ENCODE data around the gene PORCN.
"Not testable (repeated sequence)": the region's sequence is repeated elsewhere in the genome, so short reads cannot be mapped to it uniquely, and the experiment has no call there.

PORCN gene

GRCh38 chrX:48540480-48540879, 31.7 kb downstream of the PORCN start:
- peaks cover 0 to 17% (median 9%) of the 10 kb centered on the region in 3 donors for H3K36me3 ChIP-seq
- H3K9me3 ChIP-seq: no peaks in the 10 kb centered on the region
- no peaks in the 10 kb centered on the region for H3K27me3 ChIP-seq
- no peak for TF ChIP-seq CTCF (IDR thresholded peaks at IDR 0.05)
- H3K27ac ChIP-seq: peak overlapping the region; percentile 90 to 91
- H3K4me1 ChIP-seq: peaks cover 0 to 7% (median 3%) of the 10 kb centered on the region in 4 donors
- H3K4me3 ChIP-seq: peak overlapping the region; percentile 76 to 79
- no peak for DNase-seq
- intact Hi-C loops (cut with DNase I; ENCODE audit: low total_unique reads): no loop called here

GRCh38 chrX:48541140-48541814, 32.5 kb downstream of the PORCN start:
- no peaks in the 10 kb centered on the region for H3K9me3 ChIP-seq
- H3K27ac ChIP-seq: no peak overlapping the region
- peaks cover 0 to 23% (median 9%) of the 10 kb centered on the region in 3 donors for H3K36me3 ChIP-seq
- no peak overlapping the region for H3K4me3 ChIP-seq
- H3K4me1 ChIP-seq: peaks cover 0 to 7% (median 3%) of the 10 kb centered on the region in 4 donors
- TF ChIP-seq CTCF (IDR thresholded peaks at IDR 0.05): no peak
- DNase-seq: no peak
- intact Hi-C loops (cut with DNase I; ENCODE audit: low total_unique reads): no loop called here
- H3K27me3 ChIP-seq: no peaks in the 10 kb centered on the region

- Histone ChIP-seq H3K27me3 (no peaks in the 10 kb centered on the region), H3K36me3 (peaks cover 0 to 40% (median 10%) of the 10 kb centered on the region in 3 donors), H3K4me1 (no peaks in the 10 kb centered on the region), H3K9me3 (no peaks in the 10 kb centered on the region), H3K4me3 (no peak overlapping the region), H3K27ac (no peak overlapping the region)
- DNase-seq: no peak
- intact Hi-C loops (cut with DNase I; ENCODE audit: low total_unique reads): no loop called here
- TF ChIP-seq CTCF (IDR thresholded peaks at IDR 0.05): no peak
These were observed 40.1 kb downstream of the PORCN start for GRCh38 chrX:48548871-48549270.

GRCh38 chrX:48555731-48556325, 47.0 kb downstream of the PORCN start:
- DNase-seq; H3K27ac ChIP-seq; H3K4me3 ChIP-seq; H3K9me3 ChIP-seq; H3K27me3 ChIP-seq; H3K4me1 ChIP-seq; intact Hi-C loops (cut with DNase I; ENCODE audit: low total_unique reads): not testable (repeated sequence)
- H3K36me3 ChIP-seq: peaks cover 0 to 54% (median 26%) of the 10 kb centered on the region in 3 donors

GRCh38 chrX:48558271-48558670, 49.5 kb downstream of the PORCN start:
- Histone ChIP-seq H3K4me1 (no peaks in the 10 kb centered on the region), H3K27me3 (no peaks in the 10 kb centered on the region), H3K4me3 (no peak overlapping the region), H3K36me3 (peaks cover 0 to 63% (median 31%) of the 10 kb centered on the region in 3 donors), H3K9me3 (no peaks in the 10 kb centered on the region), H3K27ac (no peak overlapping the region)
- TF ChIP-seq CTCF (IDR thresholded peaks at IDR 0.05): no peak
- no peak for DNase-seq
- intact Hi-C loops (cut with DNase I; ENCODE audit: low total_unique reads): no loop called here

- Histone ChIP-seq H3K27ac (no peak overlapping the region), H3K4me1 (no peaks in the 10 kb centered on the region), H3K36me3 (peaks cover 0 to 75% (median 30%) of the 10 kb centered on the region in 3 donors), H3K4me3 (no peak overlapping the region), H3K9me3 (no peaks in the 10 kb centered on the region), H3K27me3 (no peaks in the 10 kb centered on the region)
- intact Hi-C loops (cut with DNase I; ENCODE audit: low total_unique reads): no loop called here
- DNase-seq: no peak
- no peak for TF ChIP-seq CTCF (IDR thresholded peaks at IDR 0.05)
These were observed 50.8 kb downstream of the PORCN start for GRCh38 chrX:48559636-48560035.

Data from tibial artery (tissue), 4 donors.